Smooth muscle cell (in vitro differentiated cells): ENCODE measurements around the gene MAP4K1. TPM values are rescaled to one million over a fixed set of nuclear protein-coding genes. Genes with fewer than 3 reads are reported as not detected.

Experiments
- DNase-seq: peaks from one replicate; lab custom pipeline; 2025; ENCODE audit not compliant: unreplicated experiment; lab: John Stamatoyannopoulos, UW
- H2AFZ ChIP-seq: fragments of 200-600 bp; sonication (generic); 2 replicates; pipeline ENCODE4 v1.6.0; 2016; ENCODE audit warnings: antibody characterized with exemption, low read depth, mild to moderate bottlenecking
- H3F3A ChIP-seq: fragments of 200-600 bp; sonication (generic); 2 replicates; pipeline ENCODE4 v1.6.0; 2017; ENCODE audit warnings: antibody characterized with exemption, low read depth
- H3K27ac ChIP-seq: fragments of 200-600 bp; sonication (generic); 2 replicates; pipeline ENCODE4 v1.5.1; 2016; ENCODE audit warnings: low read depth, mild to moderate bottlenecking
- H3K27me3 ChIP-seq: fragments of 200-600 bp; sonication (generic); 2 replicates; pipeline ENCODE4 v1.6.1; 2016; ENCODE audit warnings: low read depth, mild to moderate bottlenecking
- H3K36me3 ChIP-seq: fragments of 200-600 bp; sonication (generic); 2 replicates; pipeline ENCODE4 v1.5.1; 2016; ENCODE audit warnings: low read depth
- H3K4me1 ChIP-seq: fragments of 200-600 bp; sonication (generic); 2 replicates; pipeline ENCODE4 v1.5.1; 2016; ENCODE audit warnings: low read depth
- H3K4me2 ChIP-seq: fragments of 200-600 bp; sonication (generic); 2 replicates; pipeline ENCODE4 v1.6.0; 2016; ENCODE audit warnings: mild to moderate bottlenecking
- H3K4me3 ChIP-seq: fragments of 200-600 bp; sonication (generic); 2 replicates; pipeline ENCODE4 v1.5.1; 2016; ENCODE audit warnings: mild to moderate bottlenecking
- H3K79me2 ChIP-seq: fragments of 200-600 bp; sonication (generic); 2 replicates; pipeline ENCODE4 v1.6.0; 2016; ENCODE audit warnings: low read depth, mild to moderate bottlenecking
- H3K9ac ChIP-seq: fragments of 200-600 bp; sonication (generic); 2 replicates; pipeline ENCODE4 v1.6.0; 2016; ENCODE audit warnings: low read depth
- H3K9me3 ChIP-seq: fragments of 200-600 bp; sonication (generic); replicated peaks from 2 replicates; pipeline ENCODE4 v1.5.1; 2016; ENCODE audit warnings: low read depth
- H4K20me1 ChIP-seq: fragments of 200-600 bp; sonication (generic); 2 replicates; pipeline ENCODE4 v1.6.0; 2016; ENCODE audit warnings: low read depth
- CTCF ChIP-seq: fragments of 200-600 bp; sonication (generic); IDR thresholded peaks from 2 replicates; pipeline ENCODE4 v1.5.1; 2017; ENCODE audit warnings: borderline replicate concordance, mild to moderate bottlenecking, antibody characterized with exemption; ENCODE audit not compliant: insufficient read depth, poor library complexity, severe bottlenecking
- WGBS: methylation state at CpG from one replicate; pipeline ENCODE4 v1.1.7; 2016; ENCODE audit warnings: low lambda C conversion rate; 5-methylcytosine and 5-hydroxymethylcytosine counted together
- polyA plus RNA-seq: library from polyadenylated mRNA; unstranded; fragments of >200 nt; fragmentation: Nextera tagmentation; extraction: Ambion mirVana; gene quantifications from 2 replicates; pipeline ENCODE4 v1.2.1, GENCODE V29; 2016
- total RNA-seq: library from RNA; depleted of rRNA; stranded (reverse); fragments of >200 nt; gene quantifications from 2 replicates; pipeline ENCODE4 v1.2.3, GENCODE V29; 2014

The MAP4K1 gene
- total and polyA plus RNA-seq, 2 experiments from 2014 or later, result 0.22 to 0.91 TPM

- 100% methylated on average over 2 of the region's 2 CpGs for WGBS
- H3K4me1 ChIP-seq, result no peaks in the 10 kb centered on the region
- no peak overlapping the region for H3K4me2 ChIP-seq
- H2AFZ ChIP-seq, result no peak overlapping the region
- H3K27me3 ChIP-seq, result no peaks in the 10 kb centered on the region
- H3K9ac ChIP-seq, result no peak overlapping the region
- no peaks in the 10 kb centered on the region for H3K36me3 ChIP-seq
- no peak for TF ChIP-seq CTCF
- no peaks in the 10 kb centered on the region for H4K20me1 ChIP-seq
- no peak for DNase-seq
- no peaks in the 10 kb centered on the region for H3K9me3 ChIP-seq
- no peak overlapping the region for H3K4me3 ChIP-seq
- no peaks in the 10 kb centered on the region for H3K79me2 ChIP-seq
- peaks cover 5% of the 10 kb centered on the region for H3F3A ChIP-seq
- no peak overlapping the region for H3K27ac ChIP-seq
Observed at GRCh38 chr19:38639679-38640078, 21.9 kb upstream of the MAP4K1 start.

GRCh38 chr19:38638461-38638860 lies 20.7 kb upstream of the MAP4K1 start:
- no peaks in the 10 kb centered on the region for H3K79me2 ChIP-seq
- no peaks in the 10 kb centered on the region for H3K36me3 ChIP-seq
- DNase-seq, result no peak
- no peak overlapping the region for H3K4me3 ChIP-seq
- no peak overlapping the region for H3K4me2 ChIP-seq
- H3F3A ChIP-seq, result peaks cover 5% of the 10 kb centered on the region
- H2AFZ ChIP-seq, result no peak overlapping the region
- H4K20me1 ChIP-seq, result no peaks in the 10 kb centered on the region
- H3K27me3 ChIP-seq, result no peaks in the 10 kb centered on the region
- 71% methylated on average over 3 of the region's 3 CpGs for WGBS
- no peaks in the 10 kb centered on the region for H3K4me1 ChIP-seq
- no peak for TF ChIP-seq CTCF
- H3K27ac ChIP-seq, result peak overlapping the region; percentile 62
- no peak overlapping the region for H3K9ac ChIP-seq
- no peaks in the 10 kb centered on the region for H3K9me3 ChIP-seq

- Histone ChIP-seq H3K4me2 (no peak overlapping the region), H3K9ac (no peak overlapping the region), H3F3A (peaks cover 5% of the 10 kb centered on the region), H3K27ac (no peak overlapping the region), H3K9me3 (no peaks in the 10 kb centered on the region), H3K4me3 (no peak overlapping the region), H2AFZ (no peak overlapping the region), H3K4me1 (no peaks in the 10 kb centered on the region), H4K20me1 (no peaks in the 10 kb centered on the region), H3K79me2 (no peaks in the 10 kb centered on the region), H3K36me3 (no peaks in the 10 kb centered on the region), H3K27me3 (no peaks in the 10 kb centered on the region)
- TF ChIP-seq CTCF, result no peak
- WGBS, result 88% methylated on average over 17 of the region's 17 CpGs
- DNase-seq, result no peak
Observed at GRCh38 chr19:38635483-38636399, 18.0 kb upstream of the MAP4K1 start.
